HCT116 (cell line): Measurements from ENCODE around the gene PDE4D. TPM values are rescaled to one million over a fixed set of nuclear protein-coding genes. Genes with fewer than 3 reads are reported as not detected.

Source experiments
- ATAC-seq: fragments of 200-7000 bp; cut with Tn5 transposase; 2 replicates; pipeline ENCODE4 v1.9.1; 2020; ENCODE audit warnings: mild to moderate bottlenecking, moderate library complexity
- BruUV-seq: library from RNA; stranded (reverse); fragments of 400-500 nt; replicated peaks from 2 replicates; lab custom pipeline; 2021; lab: Mats Ljungman, UMichigan
- CTCF ChIA-PET: fragments of 300-600 bp; sonication (Branson Sonifier 250); formaldehyde crosslinking; loops from one replicate; lab custom pipeline; 2021; ENCODE audit warnings: antibody characterized with exemption; lab: Charles Lee
- POLR2A ChIA-PET: fragments of 300-600, 350-600 bp; sonication (Branson Sonifier 250); formaldehyde crosslinking; loops from one replicate; lab custom pipeline; 2021; ENCODE audit warnings: antibody characterized with exemption; lab: Charles Lee
- RAD21 ChIA-PET, 2 experiments: fragments of 300-600 bp; sonication (Branson Sonifier 250); formaldehyde crosslinking; loops; one replicate each; lab custom pipeline; 2023; ENCODE audit warnings: low total read pairs in 2 of 2; ENCODE audit not compliant: uncharacterized antibody in 2 of 2, unreplicated experiment in 2 of 2, low non-redundant PET in 1 of 2; lab: Charles Lee
- DNase-seq: peaks from one replicate; pipeline ENCODE4 v3.0.0-alpha.2; 2010; ENCODE audit warnings: low read depth, low spot score
- H2AFZ ChIP-seq: fragments of 200-600 bp; shearing (Covaris generic), sonication (generic); 2 replicates; pipeline ENCODE4 v1.6.1; 2017; ENCODE audit warnings: low read depth, mixed run types, mixed read lengths, antibody characterized with exemption, low read length; ENCODE audit not compliant: poor library complexity, severe bottlenecking
- H3K27ac ChIP-seq: 2 replicates; pipeline ENCODE4 v1.5.1; 2012; ENCODE audit warnings: low read depth, low read length
- H3K27me3 ChIP-seq: fragments of 200-600 bp; sonication (generic); 2 replicates; pipeline ENCODE4 v1.6.1; 2016; ENCODE audit warnings: mixed run types, low read length, mixed read lengths; ENCODE audit not compliant: insufficient read depth
- H3K36me3 ChIP-seq, 2 experiments: fragments of 200-500 bp in 1 of 2; fragments of 200-600 bp in 1 of 2; sonication (Bioruptor generic) in 1 of 2; sonication (generic) in 1 of 2; 2 replicates each; pipeline versions ENCODE4 v1.5.1 to v1.6.1; 2014 to 2016; ENCODE audit warnings: low read length in 2 of 2, inconsistent platforms in 1 of 2, mixed read lengths in 1 of 2, mixed run types in 1 of 2; ENCODE audit not compliant: insufficient read depth in 2 of 2, control insufficient read depth in 1 of 2
- H3K4me1 ChIP-seq, 2 experiments: fragments of 200-600 bp in 1 of 2; sonication (generic) in 1 of 2; 2 replicates each; pipeline versions ENCODE4 v1.5.1 to v1.6.1; 2012 to 2017; ENCODE audit warnings: low read length in 2 of 2, inconsistent platforms in 1 of 2, mild to moderate bottlenecking in 1 of 2, mixed read lengths in 1 of 2, mixed run types in 1 of 2, moderate library complexity in 1 of 2; ENCODE audit not compliant: insufficient read depth in 2 of 2, control insufficient read depth in 1 of 2
- H3K4me2 ChIP-seq: fragments of 200-600 bp; sonication (generic); 2 replicates; pipeline ENCODE4 v1.6.1; 2017; ENCODE audit warnings: mixed run types, low read length, mixed read lengths
- H3K4me3 ChIP-seq, 2 experiments: fragments of 200-600 bp in 1 of 2; sonication (generic) in 1 of 2; replicated peaks in 1 of 2; 2 replicates each; pipeline ENCODE4 v1.5.1; 2011 to 2016; ENCODE audit warnings: low read length in 2 of 2, control low read depth in 1 of 2, low read depth in 1 of 2, mild to moderate bottlenecking in 1 of 2, mixed read lengths in 1 of 2, mixed run types in 1 of 2
- H3K79me2 ChIP-seq: fragments of 200-600 bp; sonication (generic); 2 replicates; pipeline ENCODE4 v1.6.1; 2017; ENCODE audit warnings: mild to moderate bottlenecking, mixed run types, low read length, moderate library complexity, mixed read lengths; ENCODE audit not compliant: insufficient read depth
- H3K9ac ChIP-seq: fragments of 200-600 bp; sonication (generic); 2 replicates; pipeline ENCODE4 v1.6.1; 2016; ENCODE audit warnings: low read length, mixed read lengths
- H3K9me2 ChIP-seq: fragments of 200-600 bp; sonication (generic), shearing (Covaris generic); 2 replicates; pipeline ENCODE4 v1.6.1; 2017; ENCODE audit warnings: mixed run types, mild to moderate bottlenecking, moderate library complexity; ENCODE audit not compliant: insufficient read depth
- H3K9me3 ChIP-seq, 2 experiments: fragments of 200-500 bp in 1 of 2; fragments of 200-600 bp in 1 of 2; sonication (Bioruptor generic) in 1 of 2; sonication (generic) in 1 of 2; 2 replicates each; pipeline ENCODE4 v1.6.1; 2014 to 2017; ENCODE audit warnings: low read length in 2 of 2, mixed read lengths in 2 of 2, inconsistent platforms in 1 of 2, low read depth in 1 of 2, mild to moderate bottlenecking in 1 of 2, mixed run types in 1 of 2, moderate library complexity in 1 of 2; ENCODE audit not compliant: control insufficient read depth in 1 of 2, insufficient read depth in 1 of 2
- H4K20me1 ChIP-seq: fragments of 200-600 bp; sonication (generic), shearing (Covaris generic); 2 replicates; pipeline ENCODE4 v1.6.1; 2017; ENCODE audit warnings: mixed run types, mild to moderate bottlenecking, moderate library complexity; ENCODE audit not compliant: insufficient read depth
- ATF3 ChIP-seq: IDR thresholded peaks from 2 replicates; pipeline ENCODE4 v1.6.1; 2012
- CBX3 ChIP-seq: IDR thresholded peaks from 2 replicates; pipeline ENCODE4 v1.6.1; 2012; ENCODE audit warnings: low read depth
- EGR1 ChIP-seq: IDR thresholded peaks from 2 replicates; pipeline ENCODE4 v1.6.1; 2012; ENCODE audit warnings: low read depth
- ELF1 ChIP-seq: IDR thresholded peaks from 2 replicates; pipeline ENCODE4 v1.6.1; 2012; ENCODE audit warnings: low read depth, borderline replicate concordance
- EZH2 ChIP-seq: fragments of 200-600 bp; sonication (generic); IDR thresholded peaks from 2 replicates; pipeline ENCODE4 v1.6.1; 2017; ENCODE audit warnings: antibody characterized with exemption, mixed run types
- EZH2phosphoT487 ChIP-seq: fragments of 200-600 bp; IDR thresholded peaks from 2 replicates; pipeline ENCODE4 v1.6.1; 2018; ENCODE audit warnings: antibody characterized with exemption, borderline replicate concordance
- FOSL1 ChIP-seq: IDR thresholded peaks from 2 replicates; pipeline ENCODE4 v1.6.1; 2012; ENCODE audit warnings: low read depth
- POLR2A ChIP-seq: IDR thresholded peaks from 2 replicates; pipeline ENCODE4 v1.7.0; 2011; ENCODE audit warnings: borderline replicate concordance; ENCODE audit not compliant: insufficient read depth, insufficient read length; ENCODE audit errors: extremely low read depth
- POLR2AphosphoS5 ChIP-seq: IDR thresholded peaks from 2 replicates; pipeline ENCODE4 v1.6.1; 2011; ENCODE audit warnings: mild to moderate bottlenecking, low read depth, low read length, moderate library complexity
- RAD21 ChIP-seq: IDR thresholded peaks from 2 replicates; pipeline ENCODE4 v1.6.1; 2012; ENCODE audit warnings: low read depth, mild to moderate bottlenecking
- REST ChIP-seq: IDR thresholded peaks from 2 replicates; pipeline ENCODE4 v1.6.1; 2012; ENCODE audit warnings: low read depth
- SIN3A ChIP-seq: IDR thresholded peaks from 2 replicates; pipeline ENCODE4 v1.6.1; 2012; ENCODE audit warnings: low read depth
- SP1 ChIP-seq: IDR thresholded peaks from 2 replicates; pipeline ENCODE4 v1.6.1; 2012; ENCODE audit warnings: low read depth
- SRF ChIP-seq: IDR thresholded peaks from 2 replicates; pipeline ENCODE4 v1.6.1; 2012; ENCODE audit warnings: low read depth
- YY1 ChIP-seq: IDR thresholded peaks from 2 replicates; pipeline ENCODE4 v1.6.1; 2011; ENCODE audit warnings: low read length, low read depth, moderate library complexity, mild to moderate bottlenecking; ENCODE audit not compliant: insufficient replicate concordance; ENCODE audit errors: extremely low read depth
- ZFX ChIP-seq: fragments of 450-650 bp; IDR thresholded peaks from 2 replicates; pipeline ENCODE4 v1.6.1; 2017
- ZNF274 ChIP-seq: fragments of 200-500 bp; sonication (Bioruptor generic); IDR thresholded peaks from 2 replicates; pipeline ENCODE4 v1.6.1; 2014; ENCODE audit warnings: mild to moderate bottlenecking, low read depth, low read length, inconsistent platforms
- intact Hi-C: fragments of 100-400 bp; cut with micrococcal nuclease; formaldehyde crosslinking; loops from 2 replicates; pipeline ENCODE4 v1.10.0; 2022
- total RNA-seq: library from RNA; stranded (reverse); gene quantifications from one replicate; pipeline ENCODE4 v1.2.1, GENCODE V29; 2021; ENCODE audit not compliant: unreplicated experiment
- TF ChIP-seq, protein P1 (sequence below): IDR thresholded peaks from 2 replicates; pipeline ENCODE4 v1.6.1; 2012

PDE4D gene
- total RNA-seq, 1 experiment from 2014 or later = 1.1 TPM

GRCh38 chr5:59293700-59294099 lies 599.8 kb downstream of the PDE4D start (continued):
- no peak for TF ChIP-seq ATF3
- TF ChIP-seq ZNF274 = no peak
- TF ChIP-seq SRF = no peak
- TF ChIP-seq, protein P1, sequence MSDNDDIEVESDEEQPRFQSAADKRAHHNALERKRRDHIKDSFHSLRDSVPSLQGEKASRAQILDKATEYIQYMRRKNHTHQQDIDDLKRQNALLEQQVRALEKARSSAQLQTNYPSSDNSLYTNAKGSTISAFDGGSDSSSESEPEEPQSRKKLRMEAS = no peak
- TF ChIP-seq FOSL1 = no peak
- no peak for TF ChIP-seq SP1

- Histone ChIP-seq H3K9ac (no peak overlapping the region), H3K9me2 (no peaks in the 10 kb centered on the region), H3K4me1 (peaks cover 0 to 5% of the 10 kb centered on the region in 2 experiments; a peak in 1 of 4 replicates), H2AFZ (no peak overlapping the region), H3K27me3 (no peaks in the 10 kb centered on the region; the same call in 1 of the 2 replicates), H3K27ac (no peak overlapping the region), H3K4me3 (no peak overlapping the region), H3K9me3 (no peaks in the 10 kb centered on the region), H3K79me2 (no peaks in the 10 kb centered on the region), H4K20me1 (no peaks in the 10 kb centered on the region), H3K36me3 (no peaks in the 10 kb centered on the region), H3K4me2 (no peak overlapping the region)
- POLR2A ChIA-PET = no interaction called here
- BruUV-seq = no TSS peak
- CTCF ChIA-PET = no interaction called here
- RAD21 ChIA-PET = no interaction called here
- no peak for ATAC-seq
- no peak for TF ChIP-seq POLR2A
- no peak for TF ChIP-seq CBX3
- TF ChIP-seq, protein P1 = no peak
- TF ChIP-seq POLR2AphosphoS5 = no peak
- TF ChIP-seq RAD21 = no peak
- no peak for TF ChIP-seq REST
- no peak for TF ChIP-seq ZFX
- no peak for TF ChIP-seq SIN3A
- TF ChIP-seq ZNF274 = no peak
- TF ChIP-seq EGR1 = no peak
- no peak for TF ChIP-seq EZH2
- TF ChIP-seq EZH2phosphoT487 = no peak
- no peak for TF ChIP-seq ELF1
- no peak for TF ChIP-seq YY1
- TF ChIP-seq FOSL1 = no peak
- DNase-seq = no peak
- intact Hi-C loops = no loop called here
Observed at GRCh38 chr5:59291941-59292340, 601.6 kb downstream of the PDE4D start.
